HG03442 (cell line): Measurements from ENCODE around the gene TRNT1.

ENCODE experiments used
- ATAC-seq: cut with Tn5 transposase; IDR thresholded peaks from one replicate; pipeline ENCODE4 v1.9.1; 2021; ENCODE audit warnings: mild to moderate bottlenecking, moderate library complexity; ENCODE audit not compliant: unreplicated experiment

The TRNT1 gene

GRCh38 chr3:3177861-3178497 lies 51.2 kb downstream of the TRNT1 start:
- ATAC-seq = no peak

GRCh38 chr3:3178498-3179328 lies 52.0 kb downstream of the TRNT1 start:
- peak; percentile 0 for ATAC-seq

GRCh38 chr3:3179407-3180094 lies 52.8 kb downstream of the TRNT1 start, which contains the start of gene CRBN:
Gene CRBN (minus strand): TSS chr3:3179691. CDS start chr3:3179687, 4 bp downstream.
- ATAC-seq = peak; percentile 99

GRCh38 chr3:3180456-3180855 lies 53.7 kb downstream of the TRNT1 start:
- no peak for ATAC-seq

GRCh38 chr3:3184876-3185275 lies 58.1 kb downstream of the TRNT1 start:
- ATAC-seq = no peak

- ATAC-seq = no peak
Observed at GRCh38 chr3:3189102-3189727, 62.5 kb downstream of the TRNT1 start.

- no peak for ATAC-seq
Observed at GRCh38 chr3:3189961-3190360, 63.2 kb downstream of the TRNT1 start.

- ATAC-seq = no peak
Observed at GRCh38 chr3:3191675-3192285, 65.0 kb downstream of the TRNT1 start.

- ATAC-seq = no peak
Observed at GRCh38 chr3:3192286-3192675, 65.5 kb downstream of the TRNT1 start.

- ATAC-seq = no peak
Observed at GRCh38 chr3:3194861-3195260, 68.1 kb downstream of the TRNT1 start.

GRCh38 chr3:3196148-3196861 lies 69.6 kb downstream of the TRNT1 start:
- ATAC-seq = no peak
